Skin epidermis (tissue), 12 donors: ENCODE results near the gene SPTY2D1.

Experiments used
- H3K27ac ChIP-seq, 21 experiments: fragments of 200-600 bp; sonication (generic) in 11 of 21; one replicate each; pipeline ENCODE4 v1.5.0; 2020; ENCODE audit warnings: mild to moderate bottlenecking in 3 of 21, inconsistent platforms in 2 of 21, moderate library complexity in 2 of 21
- H3K4me3 ChIP-seq, 7 experiments: fragments of 200-600 bp; sonication (generic) in 2 of 7; one replicate each; pipeline ENCODE4 v1.5.0; 2020; ENCODE audit warnings: inconsistent platforms in 2 of 7, mild to moderate bottlenecking in 2 of 7, moderate library complexity in 1 of 7

SPTY2D1 gene

DNA sequence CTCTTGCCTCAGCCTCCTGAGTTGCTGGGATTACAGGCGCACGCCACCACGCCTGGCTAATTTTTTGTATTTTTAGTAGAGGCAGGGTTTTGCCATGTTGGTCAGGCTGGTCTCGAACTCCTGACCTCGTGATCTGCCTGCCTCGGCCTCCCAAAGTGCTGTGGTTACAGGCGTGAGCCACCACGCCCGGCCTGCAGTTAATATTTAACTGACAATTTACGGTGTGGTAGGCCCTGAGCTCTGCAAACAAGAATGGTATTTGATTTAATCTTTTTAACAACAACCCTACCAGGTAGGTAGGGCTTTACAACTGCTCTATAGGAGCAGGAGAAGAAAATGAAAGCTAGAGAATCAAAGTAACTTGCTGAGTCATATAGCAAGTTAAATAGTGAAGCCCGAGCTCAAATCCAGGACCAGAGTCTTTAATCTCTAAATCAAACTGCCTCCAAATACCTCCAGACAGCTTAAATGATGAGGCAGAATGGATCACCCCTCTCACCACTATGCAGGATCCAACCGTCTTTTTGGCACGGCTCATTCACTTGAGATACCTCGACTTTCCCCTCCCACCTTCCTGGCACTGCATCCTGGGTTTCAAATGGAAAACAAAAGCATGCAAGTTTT lies 55.1 kb downstream of the SPTY2D1 start:
- peak overlapping the region in 4 of 21 experiments; percentile 14 to 36 (median 26) for H3K27ac ChIP-seq
- H3K4me3 ChIP-seq = no peak overlapping the region

DNA sequence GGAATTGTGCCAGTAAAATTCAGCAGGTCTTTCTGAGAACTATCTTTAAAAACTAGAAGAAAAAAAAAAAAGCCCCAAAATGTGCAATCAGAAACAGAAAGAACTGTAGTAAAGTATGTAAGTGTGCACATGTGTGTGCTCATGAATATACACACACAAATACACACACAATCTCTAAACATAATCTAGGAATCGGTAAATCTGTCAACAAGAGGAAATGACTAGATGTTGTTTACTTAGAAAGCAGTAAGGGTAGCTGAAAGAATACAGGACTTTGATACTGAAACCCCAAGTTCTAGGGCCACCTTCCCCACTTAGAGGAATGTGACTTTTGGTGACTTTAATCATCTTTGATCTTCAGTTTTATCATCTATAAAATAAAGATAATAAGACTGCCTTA lies 58.8 kb downstream of the SPTY2D1 start:
- no peak overlapping the region for H3K27ac ChIP-seq
- no peak overlapping the region for H3K4me3 ChIP-seq

DNA sequence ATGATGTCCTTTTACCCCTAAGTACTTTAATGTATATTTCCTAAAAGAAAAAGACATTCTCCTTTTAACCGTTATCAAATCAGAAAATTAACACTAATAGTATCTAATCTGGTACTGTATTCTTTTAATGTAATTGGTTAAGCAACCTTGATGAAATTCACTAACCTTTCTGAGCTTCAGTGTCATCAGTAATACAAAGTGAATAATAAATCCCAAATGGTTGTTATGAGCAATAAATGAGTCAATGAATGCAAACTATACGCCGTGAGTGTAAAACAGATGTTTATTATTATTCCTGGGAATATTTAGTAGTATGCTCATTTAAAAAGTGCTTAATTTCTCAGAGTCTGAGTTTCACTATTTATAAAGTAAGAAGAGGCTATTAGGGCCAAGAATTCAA lies 67.1 kb downstream of the SPTY2D1 start:
- Histone ChIP-seq H3K27ac (no peak overlapping the region), H3K4me3 (no peak overlapping the region)

DNA sequence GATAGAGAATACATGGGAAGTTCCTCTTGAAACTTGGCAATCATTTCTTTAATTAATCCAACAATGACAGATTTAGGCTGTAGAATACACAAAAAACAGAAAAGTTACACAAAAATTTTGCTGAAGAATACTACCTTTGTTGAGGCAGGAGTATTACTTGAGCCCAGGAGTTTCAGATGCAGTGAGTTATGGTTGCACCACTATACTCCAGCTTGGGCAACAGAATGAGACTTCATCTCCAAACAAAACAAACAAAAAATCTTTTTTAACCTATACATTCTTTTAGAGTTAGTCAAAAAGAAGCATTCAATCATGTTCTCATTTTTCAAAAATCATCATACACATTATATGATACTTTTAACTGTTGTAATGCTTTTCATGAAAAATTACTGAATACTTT lies 67.7 kb downstream of the SPTY2D1 start:
- no peak overlapping the region for H3K27ac ChIP-seq
- H3K4me3 ChIP-seq = no peak overlapping the region

GRCh38 chr11:18564149-18564548 lies 70.0 kb downstream of the SPTY2D1 start:
- no peak overlapping the region for H3K27ac ChIP-seq

DNA sequence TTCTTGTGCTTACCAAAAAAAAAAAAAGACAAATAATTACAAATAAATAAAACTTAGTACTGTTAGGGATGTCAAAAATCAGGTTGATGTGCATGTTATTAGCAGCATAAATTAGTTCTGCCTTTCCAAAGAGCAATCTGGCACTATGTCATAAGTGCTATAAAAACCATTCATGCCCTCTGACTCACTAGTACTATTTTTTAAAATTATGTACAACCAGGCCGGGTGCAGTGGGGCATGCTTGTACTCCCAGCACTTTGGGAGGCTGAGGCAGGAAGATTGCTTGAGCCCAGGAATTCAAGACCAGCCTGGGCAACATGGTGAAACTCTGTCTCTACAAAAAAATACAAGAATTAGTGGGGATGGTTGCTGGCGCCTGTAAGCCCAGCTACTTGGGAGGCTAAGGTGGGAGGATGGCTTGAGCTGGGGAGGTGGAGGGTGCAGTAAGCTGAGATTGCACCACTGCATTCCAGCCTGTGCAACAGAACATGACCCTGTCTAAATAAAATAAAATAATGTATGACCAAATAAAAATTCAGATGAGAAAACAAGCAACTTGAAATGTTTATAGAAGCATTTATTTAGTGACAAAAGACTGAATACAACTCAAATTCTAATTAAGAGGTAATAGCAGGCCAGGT lies 70.9 kb downstream of the SPTY2D1 start:
- Histone ChIP-seq H3K27ac (no peak overlapping the region), H3K4me3 (no peak overlapping the region)

More at GRCh38 chr11:18564149-18564548, 70.0 kb downstream of the SPTY2D1 start:
- H3K4me3 ChIP-seq = no peak overlapping the region
